GM20000 (cell line): Measurements from ENCODE around the gene VSTM4.

Experiments
- DNase-seq: peaks from one replicate; pipeline ENCODE4 v3.0.0; 2012; ENCODE audit warnings: low spot score
- TF ChIP-seq, protein P1 (sequence below): IDR thresholded peaks from 2 replicates; pipeline ENCODE4 v1.5.1; 2012; ENCODE audit warnings: mild to moderate bottlenecking, control low read depth; ENCODE audit errors: extremely low read depth, missing control alignments

VSTM4 gene

DNA sequence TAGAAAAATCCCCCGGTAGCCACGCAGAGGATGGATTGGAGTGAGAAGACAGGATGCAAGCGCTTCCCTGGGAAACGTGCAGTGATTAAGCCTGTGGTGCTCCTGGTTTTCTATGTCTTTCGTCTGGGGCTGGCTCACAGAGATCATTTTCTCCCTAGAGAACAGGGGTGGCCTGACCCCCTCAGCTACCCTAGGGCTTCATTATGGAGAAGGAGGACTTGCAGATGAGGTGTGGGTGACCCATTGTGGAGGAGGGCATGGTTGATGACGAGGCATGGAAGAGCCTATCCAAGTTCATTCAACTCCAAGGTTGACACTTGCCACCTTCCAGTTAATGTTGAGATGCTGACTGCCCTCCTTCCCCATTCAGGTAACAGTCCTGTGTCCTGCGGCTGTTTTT is 75.9 kb downstream of the VSTM4 start:
- TF ChIP-seq, protein P1, sequence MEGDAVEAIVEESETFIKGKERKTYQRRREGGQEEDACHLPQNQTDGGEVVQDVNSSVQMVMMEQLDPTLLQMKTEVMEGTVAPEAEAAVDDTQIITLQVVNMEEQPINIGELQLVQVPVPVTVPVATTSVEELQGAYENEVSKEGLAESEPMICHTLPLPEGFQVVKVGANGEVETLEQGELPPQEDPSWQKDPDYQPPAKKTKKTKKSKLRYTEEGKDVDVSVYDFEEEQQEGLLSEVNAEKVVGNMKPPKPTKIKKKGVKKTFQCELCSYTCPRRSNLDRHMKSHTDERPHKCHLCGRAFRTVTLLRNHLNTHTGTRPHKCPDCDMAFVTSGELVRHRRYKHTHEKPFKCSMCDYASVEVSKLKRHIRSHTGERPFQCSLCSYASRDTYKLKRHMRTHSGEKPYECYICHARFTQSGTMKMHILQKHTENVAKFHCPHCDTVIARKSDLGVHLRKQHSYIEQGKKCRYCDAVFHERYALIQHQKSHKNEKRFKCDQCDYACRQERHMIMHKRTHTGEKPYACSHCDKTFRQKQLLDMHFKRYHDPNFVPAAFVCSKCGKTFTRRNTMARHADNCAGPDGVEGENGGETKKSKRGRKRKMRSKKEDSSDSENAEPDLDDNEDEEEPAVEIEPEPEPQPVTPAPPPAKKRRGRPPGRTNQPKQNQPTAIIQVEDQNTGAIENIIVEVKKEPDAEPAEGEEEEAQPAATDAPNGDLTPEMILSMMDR, result no peak
- no peak for DNase-seq

DNA sequence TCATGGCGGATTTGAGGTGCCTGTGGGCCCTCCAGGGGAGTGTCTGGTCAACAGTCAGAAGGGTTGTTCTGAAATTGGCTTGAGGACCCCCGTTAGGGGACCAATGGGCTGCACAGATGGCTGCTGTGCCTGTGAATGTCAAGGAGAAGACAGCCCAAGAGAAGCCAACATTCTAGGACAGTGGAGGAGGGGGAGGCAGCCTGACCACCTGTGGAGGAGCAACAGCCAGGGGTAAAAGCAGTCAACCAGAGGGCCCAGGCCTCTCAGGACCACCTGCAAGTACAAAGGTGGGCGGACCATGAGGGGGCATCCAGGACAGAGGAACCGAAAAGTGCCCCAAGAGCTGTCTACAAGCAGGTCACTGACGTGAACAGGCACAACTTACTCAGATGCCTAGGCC is 76.6 kb downstream of the VSTM4 start:
- TF ChIP-seq, protein P1, result no peak
- no peak for DNase-seq

DNA sequence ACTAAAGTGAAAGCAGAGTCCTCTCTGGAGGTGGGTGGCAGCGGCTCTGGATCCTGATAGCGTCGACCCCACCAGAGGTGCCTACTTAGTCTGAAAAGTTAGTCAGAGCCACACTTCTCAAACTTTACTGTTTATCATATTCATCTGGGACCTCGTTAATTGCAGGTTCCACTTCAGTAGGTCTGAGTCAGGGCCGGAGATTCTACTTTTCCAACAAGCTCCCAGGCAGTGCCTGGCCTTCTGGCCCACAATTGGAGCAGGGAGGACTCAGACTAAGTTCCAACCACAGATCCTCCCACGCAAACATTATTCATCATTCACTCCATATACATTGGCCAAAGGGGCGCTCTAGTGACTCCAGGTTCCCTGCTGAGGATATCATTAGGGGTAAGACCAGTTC is 78.1 kb downstream of the VSTM4 start:
- no peak for DNase-seq
- TF ChIP-seq, protein P1, result no peak

DNA sequence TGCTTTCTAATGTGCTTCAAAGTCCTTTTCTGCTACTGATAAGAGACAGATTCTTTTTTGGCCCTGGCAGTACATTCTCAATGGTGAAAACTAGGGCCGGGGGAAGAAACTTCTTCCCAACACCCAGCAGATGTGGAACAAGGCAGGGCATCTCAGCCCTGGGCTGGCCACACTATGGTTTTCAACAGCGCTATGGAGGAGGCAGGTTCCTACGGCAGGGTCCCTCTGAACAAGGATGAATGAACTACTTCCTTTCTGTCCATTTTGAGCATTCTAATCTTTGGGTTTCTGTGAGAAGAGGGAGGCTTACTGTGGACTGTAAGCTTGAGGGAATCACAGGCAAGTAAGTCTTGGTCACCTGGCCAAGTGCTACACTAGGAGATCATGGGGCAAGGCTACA is 78.7 kb downstream of the VSTM4 start:
- TF ChIP-seq, protein P1, result no peak
- DNase-seq, result no peak

DNA sequence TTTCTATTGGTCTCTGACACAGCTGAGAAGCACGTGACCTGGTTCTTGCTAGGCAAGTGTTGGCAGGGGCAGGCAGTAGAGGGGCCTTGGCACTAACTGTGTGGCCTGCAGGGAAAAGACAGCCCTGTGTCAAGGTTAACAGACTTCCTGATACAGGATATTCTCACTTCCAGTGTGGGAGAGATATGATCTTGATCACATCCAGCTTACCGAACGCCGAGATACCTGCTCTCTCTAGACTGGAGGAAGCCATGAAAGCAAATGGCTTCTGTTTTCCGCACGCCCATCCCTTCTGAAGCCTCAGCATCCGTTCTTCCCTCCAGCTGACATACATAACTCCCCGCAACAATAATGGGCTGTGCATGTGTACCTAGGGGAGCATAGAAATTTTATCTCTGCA is 79.4 kb downstream of the VSTM4 start:
- TF ChIP-seq, protein P1, result no peak
- no peak for DNase-seq

DNA sequence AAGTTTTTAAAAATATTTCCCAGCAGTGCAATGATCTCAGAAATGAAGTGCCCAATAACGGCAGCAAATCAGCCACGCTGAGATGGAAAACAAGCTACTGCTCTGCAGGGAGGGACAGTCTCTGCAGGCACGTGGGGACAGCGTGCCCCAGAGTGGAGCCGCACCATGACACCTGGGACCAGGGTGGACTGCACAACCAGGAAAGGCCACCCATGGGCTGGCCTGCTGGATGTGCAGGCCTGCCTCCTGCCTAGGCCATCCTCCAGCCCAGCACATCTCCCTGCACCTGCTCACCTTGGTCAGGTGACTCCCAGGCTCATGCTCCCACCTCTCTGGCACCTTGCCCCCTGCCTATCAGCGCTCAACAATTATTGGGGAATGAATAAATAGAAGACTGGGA is 80.4 kb downstream of the VSTM4 start:
- DNase-seq, result no peak

DNA sequence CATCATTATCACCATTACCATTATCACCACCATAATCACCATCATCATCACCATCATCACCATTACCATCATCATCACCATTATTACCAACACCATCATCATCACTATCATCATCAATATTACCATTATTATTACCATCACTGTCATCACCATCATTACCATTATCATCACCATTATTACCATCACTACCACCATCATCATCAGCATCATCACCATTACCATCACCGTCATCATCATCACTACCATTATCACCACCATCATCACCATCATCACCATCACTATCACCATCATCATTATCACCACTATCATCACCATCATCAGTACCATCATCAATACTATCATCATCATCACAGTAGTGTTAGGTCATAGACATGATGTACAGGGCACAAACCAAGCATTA is 81.4 kb downstream of the VSTM4 start:
- DNase-seq, result no peak
- TF ChIP-seq, protein P1, result no peak

More for the DNA sequence above, 80.4 kb downstream of the VSTM4 start:
- TF ChIP-seq, protein P1, result no peak
